HepG2 (cell line): ENCODE results near the gene RPTOR. TPM values are rescaled to one million over a fixed set of nuclear protein-coding genes. Genes with fewer than 3 reads are reported as not detected.

Experiments
- ATF7-NPFF ChIP-seq: sonication (generic); formaldehyde crosslinking; IDR thresholded peaks from 2 replicates; pipeline ENCODE4 v1.8.1; 2023; ENCODE audit warnings: mild to moderate bottlenecking, low read depth, missing genetic modification reagents, moderate library complexity
- BRCA1 ChIP-seq: sonication (generic); formaldehyde crosslinking; IDR thresholded peaks from 2 replicates; pipeline ENCODE4 v1.4.0; 2020; ENCODE audit warnings: missing genetic modification reagents
- BRD4 ChIP-seq: sonication (generic); formaldehyde crosslinking; IDR thresholded peaks from 2 replicates; pipeline ENCODE4 v1.4.0; 2020; ENCODE audit warnings: missing genetic modification reagents
- CBX2 ChIP-seq, 2 experiments: fragments of 200-600 bp in 1 of 2; sonication (generic); formaldehyde crosslinking in 1 of 2; IDR thresholded peaks; 2 replicates each; pipeline versions ENCODE4 v1.7.0 to v1.8.1; 2018 to 2022; ENCODE audit warnings: low read depth in 2 of 2, low read length in 1 of 2, mild to moderate bottlenecking in 1 of 2, missing genetic modification reagents in 1 of 2
- DR1 ChIP-seq: sonication (generic); formaldehyde crosslinking; IDR thresholded peaks from 2 replicates; pipeline ENCODE4 v1.8.0; 2021; ENCODE audit warnings: mild to moderate bottlenecking, missing genetic modification reagents, inconsistent platforms
- KMT2A ChIP-seq: sonication (generic); formaldehyde crosslinking; IDR thresholded peaks from 2 replicates; pipeline ENCODE4 v1.4.0; 2020; ENCODE audit warnings: missing genetic modification reagents
- LCORL ChIP-seq, 2 experiments: fragments of 450-650 bp in 1 of 2; sonication (generic) in 1 of 2; formaldehyde crosslinking in 1 of 2; IDR thresholded peaks; 2 replicates each; pipeline versions ENCODE4 v1.5.0 to v1.6.1; 2017 to 2020; ENCODE audit warnings: antibody characterized with exemption in 1 of 2, missing genetic modification reagents in 1 of 2
- SOX13 ChIP-seq, 3 experiments: fragments of 450-650 bp in 1 of 3; sonication (generic) in 1 of 3; formaldehyde crosslinking in 1 of 3; IDR thresholded peaks in 2 of 3; conservative IDR thresholded peaks in 1 of 3; 2 replicates each; pipeline versions ENCODE4 v1.5.0 to v1.6.1; 2016 to 2020; ENCODE audit warnings: antibody characterized with exemption in 1 of 3, mild to moderate bottlenecking in 1 of 3, missing compliant biosample characterization in 1 of 3, missing genetic modification reagents in 1 of 3, moderate library complexity in 1 of 3
- ZBTB1 ChIP-seq: sonication (generic); formaldehyde crosslinking; IDR thresholded peaks from 2 replicates; pipeline ENCODE4 v1.4.0; 2020; ENCODE audit warnings: missing genetic modification reagents, borderline replicate concordance
- ZBTB7A ChIP-seq: sonication (generic); formaldehyde crosslinking; IDR thresholded peaks from 2 replicates; pipeline ENCODE4 v1.8.0; 2022; ENCODE audit warnings: mild to moderate bottlenecking, missing genetic modification reagents
- ZFYVE20 ChIP-seq: sonication (generic); formaldehyde crosslinking; IDR thresholded peaks from 2 replicates; pipeline ENCODE4 v1.8.0; 2023; ENCODE audit warnings: low read depth, mild to moderate bottlenecking, moderate library complexity, missing genetic modification reagents, borderline replicate concordance
- ZNF24 ChIP-seq: fragments of 450-650 bp; IDR thresholded peaks from 2 replicates; pipeline ENCODE4 v1.6.1; 2017; ENCODE audit warnings: antibody characterized with exemption, mild to moderate bottlenecking
- ZSCAN20 ChIP-seq: sonication (generic); formaldehyde crosslinking; IDR thresholded peaks from 2 replicates; pipeline ENCODE4 v1.4.0; 2020; ENCODE audit warnings: missing genetic modification reagents, mild to moderate bottlenecking, borderline replicate concordance
- polyA plus RNA-seq, 8 experiments: library from polyadenylated mRNA; depleted of rRNA in 3 of 8; stranded (reverse) in 7 of 8; unstranded in 1 of 8; fragments of >200 nt; fragmentation: Illumina TruSeq in 4 of 8; extraction: Trizol in 4 of 8; gene quantifications; 2 replicates each; pipeline versions ENCODE4 v1.2.1 to v1.2.3, GENCODE V29; 2011 to 2016; ENCODE audit warnings: low read depth in 4 of 8, missing spikeins in 1 of 8, mixed read lengths in 1 of 8; ENCODE audit not compliant: insufficient read depth in 1 of 8
- total RNA-seq, 5 experiments: library from RNA; depleted of rRNA; stranded (reverse); fragments of >200 nt; fragmentation: Illumina TruSeq; extraction: Trizol; gene quantifications; 2 replicates each; pipeline ENCODE4 v1.2.3, GENCODE V29; 2016; ENCODE audit warnings: low read depth in 1 of 5
- TF ChIP-seq, protein P1 (sequence below): sonication (generic); formaldehyde crosslinking; conservative IDR thresholded peaks from 2 replicates; pipeline ENCODE4 v1.5.0; 2020; ENCODE audit warnings: missing genetic modification reagents
- TF ChIP-seq, protein P2 (sequence below): sonication (generic); formaldehyde crosslinking; IDR thresholded peaks from 2 replicates; pipeline ENCODE4 v1.5.1; 2020; ENCODE audit warnings: mild to moderate bottlenecking, missing genetic modification reagents, moderate library complexity
- TF ChIP-seq, protein P3 (sequence below): sonication (generic); formaldehyde crosslinking; IDR thresholded peaks from 2 replicates; pipeline ENCODE4 v1.4.0; 2020; ENCODE audit warnings: missing genetic modification reagents
- TF ChIP-seq, protein P4 (sequence below): sonication (generic); formaldehyde crosslinking; IDR thresholded peaks from 2 replicates; pipeline ENCODE4 v1.8.1; 2023; ENCODE audit warnings: mild to moderate bottlenecking, missing genetic modification reagents

RPTOR gene
- total and polyA plus RNA-seq, 2 of the 13 experiments (the other 11 are each of a cell fraction or from before 2014, with no cell fraction given): 6.6 to 25.3 TPM

DNA sequence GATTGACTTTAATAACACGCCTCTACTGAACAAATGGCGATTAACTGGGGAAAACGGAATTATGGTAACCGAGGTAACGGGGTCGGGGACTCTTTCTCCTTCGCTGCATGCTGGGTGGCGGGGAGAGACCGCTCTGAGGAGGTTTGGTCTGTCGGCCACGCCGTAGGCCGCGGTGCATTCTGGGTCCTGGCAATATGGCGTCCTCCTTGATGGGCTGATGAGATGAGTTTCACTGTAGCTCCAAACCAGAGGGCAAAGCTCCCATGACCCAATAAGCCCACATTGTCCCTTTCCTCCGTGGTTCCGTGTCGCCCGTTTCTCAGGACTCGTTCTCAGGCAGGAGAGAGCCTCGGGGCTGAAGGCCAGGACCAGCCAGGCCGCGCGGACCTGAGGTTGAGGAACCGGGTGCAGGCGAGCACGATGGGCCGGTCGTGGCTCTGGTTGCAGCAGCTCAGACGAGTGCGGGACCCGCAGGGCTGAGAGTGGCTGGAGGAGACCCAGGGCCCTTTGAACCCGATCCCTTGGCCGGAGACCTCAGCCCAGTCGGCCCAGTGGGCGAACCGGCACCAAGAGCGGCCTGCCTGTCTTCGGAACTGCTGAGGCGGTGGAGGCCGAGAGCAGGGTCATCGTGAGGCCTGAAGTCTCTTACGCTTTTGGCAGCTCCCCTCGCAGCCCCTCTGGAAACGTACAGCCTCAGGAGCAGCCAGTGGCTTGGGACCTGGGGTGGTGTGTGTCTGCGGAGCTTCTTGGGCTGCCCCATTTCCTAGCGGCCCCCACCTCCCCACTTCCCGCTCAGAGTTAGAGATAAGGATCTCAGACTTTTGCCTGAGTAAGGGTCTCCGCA lies at the start of gene RPTOR (continued):
- TF ChIP-seq, protein P1, sequence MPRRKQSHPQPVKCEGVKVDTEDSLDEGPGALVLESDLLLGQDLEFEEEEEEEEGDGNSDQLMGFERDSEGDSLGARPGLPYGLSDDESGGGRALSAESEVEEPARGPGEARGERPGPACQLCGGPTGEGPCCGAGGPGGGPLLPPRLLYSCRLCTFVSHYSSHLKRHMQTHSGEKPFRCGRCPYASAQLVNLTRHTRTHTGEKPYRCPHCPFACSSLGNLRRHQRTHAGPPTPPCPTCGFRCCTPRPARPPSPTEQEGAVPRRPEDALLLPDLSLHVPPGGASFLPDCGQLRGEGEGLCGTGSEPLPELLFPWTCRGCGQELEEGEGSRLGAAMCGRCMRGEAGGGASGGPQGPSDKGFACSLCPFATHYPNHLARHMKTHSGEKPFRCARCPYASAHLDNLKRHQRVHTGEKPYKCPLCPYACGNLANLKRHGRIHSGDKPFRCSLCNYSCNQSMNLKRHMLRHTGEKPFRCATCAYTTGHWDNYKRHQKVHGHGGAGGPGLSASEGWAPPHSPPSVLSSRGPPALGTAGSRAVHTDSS (CRISPR knock-in tag): 0 out of 2 replicates have a peak, but pooled peaks have one; percentile 86
- TF ChIP-seq DR1 (peak; percentile 88), CBX2 (IDR thresholded peaks at IDR 0.05; ENCODE audit: low read depth, low read length) (no peak), CBX2 (CRISPR knock-in tag; IDR thresholded peaks at IDR 0.05; ENCODE audit: low read depth) (no peak), KMT2A (CRISPR knock-in tag) (peak; percentile 99), SOX13 (IDR thresholded peaks at IDR 0.05) (peak; percentile 57; the same call in 1 of the 2 replicates), SOX13 (CRISPR knock-in tag; conservative IDR thresholded peaks at IDR 0.05 in 1 of 2, IDR thresholded peaks at IDR 0.05 in 1 of 2) (peak in 1 of 2 experiments; percentile 61; a peak in 1 of 4 replicates), ZSCAN20 (CRISPR knock-in tag) (no peak; the same call in 1 of the 2 replicates), ZBTB1 (no peak), BRD4 (CRISPR knock-in tag) (peak; percentile 100), LCORL (IDR thresholded peaks at IDR 0.05) (no peak; the same call in 1 of the 2 replicates), LCORL (CRISPR knock-in tag; IDR thresholded peaks at IDR 0.05) (peak; percentile 46; the same call in 1 of the 2 replicates), BRCA1 (peak; percentile 83), ZNF24 (0 out of 2 replicates have a peak, but pooled peaks have one; percentile 62), ZFYVE20 (CRISPR knock-in tag) (0 out of 2 replicates have a peak, but pooled peaks have one; percentile 5), ZBTB7A (CRISPR knock-in tag) (peak; percentile 45; the same call in 1 of the 2 replicates), ATF7-NPFF (CRISPR knock-in tag) (peak; percentile 92; the same call in 1 of the 2 replicates)
- TF ChIP-seq, protein P2, sequence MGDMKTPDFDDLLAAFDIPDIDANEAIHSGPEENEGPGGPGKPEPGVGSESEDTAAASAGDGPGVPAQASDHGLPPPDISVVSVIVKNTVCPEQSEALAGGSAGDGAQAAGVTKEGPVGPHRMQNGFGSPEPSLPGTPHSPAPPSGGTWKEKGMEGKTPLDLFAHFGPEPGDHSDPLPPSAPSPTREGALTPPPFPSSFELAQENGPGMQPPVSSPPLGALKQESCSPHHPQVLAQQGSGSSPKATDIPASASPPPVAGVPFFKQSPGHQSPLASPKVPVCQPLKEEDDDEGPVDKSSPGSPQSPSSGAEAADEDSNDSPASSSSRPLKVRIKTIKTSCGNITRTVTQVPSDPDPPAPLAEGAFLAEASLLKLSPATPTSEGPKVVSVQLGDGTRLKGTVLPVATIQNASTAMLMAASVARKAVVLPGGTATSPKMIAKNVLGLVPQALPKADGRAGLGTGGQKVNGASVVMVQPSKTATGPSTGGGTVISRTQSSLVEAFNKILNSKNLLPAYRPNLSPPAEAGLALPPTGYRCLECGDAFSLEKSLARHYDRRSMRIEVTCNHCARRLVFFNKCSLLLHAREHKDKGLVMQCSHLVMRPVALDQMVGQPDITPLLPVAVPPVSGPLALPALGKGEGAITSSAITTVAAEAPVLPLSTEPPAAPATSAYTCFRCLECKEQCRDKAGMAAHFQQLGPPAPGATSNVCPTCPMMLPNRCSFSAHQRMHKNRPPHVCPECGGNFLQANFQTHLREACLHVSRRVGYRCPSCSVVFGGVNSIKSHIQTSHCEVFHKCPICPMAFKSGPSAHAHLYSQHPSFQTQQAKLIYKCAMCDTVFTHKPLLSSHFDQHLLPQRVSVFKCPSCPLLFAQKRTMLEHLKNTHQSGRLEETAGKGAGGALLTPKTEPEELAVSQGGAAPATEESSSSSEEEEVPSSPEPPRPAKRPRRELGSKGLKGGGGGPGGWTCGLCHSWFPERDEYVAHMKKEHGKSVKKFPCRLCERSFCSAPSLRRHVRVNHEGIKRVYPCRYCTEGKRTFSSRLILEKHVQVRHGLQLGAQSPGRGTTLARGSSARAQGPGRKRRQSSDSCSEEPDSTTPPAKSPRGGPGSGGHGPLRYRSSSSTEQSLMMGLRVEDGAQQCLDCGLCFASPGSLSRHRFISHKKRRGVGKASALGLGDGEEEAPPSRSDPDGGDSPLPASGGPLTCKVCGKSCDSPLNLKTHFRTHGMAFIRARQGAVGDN (CRISPR knock-in tag): peak; percentile 93
- TF ChIP-seq, protein P3, sequence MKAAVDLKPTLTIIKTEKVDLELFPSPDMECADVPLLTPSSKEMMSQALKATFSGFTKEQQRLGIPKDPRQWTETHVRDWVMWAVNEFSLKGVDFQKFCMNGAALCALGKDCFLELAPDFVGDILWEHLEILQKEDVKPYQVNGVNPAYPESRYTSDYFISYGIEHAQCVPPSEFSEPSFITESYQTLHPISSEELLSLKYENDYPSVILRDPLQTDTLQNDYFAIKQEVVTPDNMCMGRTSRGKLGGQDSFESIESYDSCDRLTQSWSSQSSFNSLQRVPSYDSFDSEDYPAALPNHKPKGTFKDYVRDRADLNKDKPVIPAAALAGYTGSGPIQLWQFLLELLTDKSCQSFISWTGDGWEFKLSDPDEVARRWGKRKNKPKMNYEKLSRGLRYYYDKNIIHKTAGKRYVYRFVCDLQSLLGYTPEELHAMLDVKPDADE: 0 out of 2 replicates have a peak, but pooled peaks have one; percentile 54
- TF ChIP-seq, protein P4, sequence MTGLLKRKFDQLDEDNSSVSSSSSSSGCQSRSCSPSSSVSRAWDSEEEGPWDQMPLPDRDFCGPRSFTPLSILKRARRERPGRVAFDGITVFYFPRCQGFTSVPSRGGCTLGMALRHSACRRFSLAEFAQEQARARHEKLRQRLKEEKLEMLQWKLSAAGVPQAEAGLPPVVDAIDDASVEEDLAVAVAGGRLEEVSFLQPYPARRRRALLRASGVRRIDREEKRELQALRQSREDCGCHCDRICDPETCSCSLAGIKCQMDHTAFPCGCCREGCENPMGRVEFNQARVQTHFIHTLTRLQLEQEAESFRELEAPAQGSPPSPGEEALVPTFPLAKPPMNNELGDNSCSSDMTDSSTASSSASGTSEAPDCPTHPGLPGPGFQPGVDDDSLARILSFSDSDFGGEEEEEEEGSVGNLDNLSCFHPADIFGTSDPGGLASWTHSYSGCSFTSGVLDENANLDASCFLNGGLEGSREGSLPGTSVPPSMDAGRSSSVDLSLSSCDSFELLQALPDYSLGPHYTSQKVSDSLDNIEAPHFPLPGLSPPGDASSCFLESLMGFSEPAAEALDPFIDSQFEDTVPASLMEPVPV: peak; percentile 54
